Neural cell (in vitro differentiated cells): ENCODE results near the gene IRF1. TPM values are rescaled to one million over a fixed set of nuclear protein-coding genes. Genes with fewer than 3 reads are reported as not detected.

ENCODE experiments used
- H2AFZ ChIP-seq: fragments of 200-600, 300-800 bp; sonication (generic), shearing (Covaris generic); 2 replicates; pipeline ENCODE4 v1.6.0; 2014; ENCODE audit warnings: low read depth, mild to moderate bottlenecking, antibody characterized with exemption, low read length, moderate library complexity
- H3F3A ChIP-seq: fragments of 200-600 bp; shearing (Covaris generic); 2 replicates; pipeline ENCODE4 v1.6.1; 2016; ENCODE audit warnings: mild to moderate bottlenecking, moderate library complexity, mixed read lengths, antibody characterized with exemption, low read length; ENCODE audit not compliant: insufficient read depth, poor library complexity, severe bottlenecking
- H3K27ac ChIP-seq: fragments of 200-600, 300-800 bp; sonication (generic), shearing (Covaris generic); 2 replicates; pipeline ENCODE4 v1.5.1; 2014; ENCODE audit warnings: mild to moderate bottlenecking, low read length, moderate library complexity
- H3K27me3 ChIP-seq: fragments of 300-800, 200-600 bp; sonication (generic), shearing (Covaris generic); 2 replicates; pipeline ENCODE4 v1.6.0; 2014; ENCODE audit warnings: mild to moderate bottlenecking, low read depth, low read length, moderate library complexity; ENCODE audit not compliant: insufficient read depth
- H3K36me3 ChIP-seq: fragments of 300-800, 200-600 bp; sonication (generic), shearing (Covaris generic); 2 replicates; pipeline ENCODE4 v1.5.1; 2014; ENCODE audit warnings: mild to moderate bottlenecking, antibody characterized with exemption, low read length, moderate library complexity; ENCODE audit not compliant: insufficient read depth
- H3K4me2 ChIP-seq: fragments of 300-800, 200-600 bp; sonication (generic), shearing (Covaris generic); 2 replicates; pipeline ENCODE4 v1.6.0; 2014; ENCODE audit warnings: mild to moderate bottlenecking, low read length
- H3K4me3 ChIP-seq: fragments of 300-800, 200-600 bp; sonication (generic), shearing (Covaris generic); 2 replicates; pipeline ENCODE4 v1.5.1; 2014; ENCODE audit warnings: mild to moderate bottlenecking, low read length, moderate library complexity
- H3K79me2 ChIP-seq: fragments of 200-600 bp; shearing (Covaris generic); replicated peaks from 2 replicates; pipeline ENCODE4 v1.6.0; 2014; ENCODE audit warnings: mild to moderate bottlenecking, low read length, moderate library complexity; ENCODE audit not compliant: insufficient read depth
- H3K9ac ChIP-seq: fragments of 300-800, 200-600 bp; sonication (generic), shearing (Covaris generic); 2 replicates; pipeline ENCODE4 v1.6.1; 2016; ENCODE audit warnings: mild to moderate bottlenecking, low read length, mixed read lengths
- H3K9me2 ChIP-seq: fragments of 200-600 bp; shearing (Covaris generic); 2 replicates; pipeline ENCODE4 v1.6.1; 2016; ENCODE audit warnings: mild to moderate bottlenecking, low read length, mixed read lengths; ENCODE audit not compliant: insufficient read depth
- H3K9me3 ChIP-seq: fragments of 200-600, 300-800 bp; sonication (generic), shearing (Covaris generic); 2 replicates; pipeline ENCODE4 v1.6.1; 2016; ENCODE audit warnings: mild to moderate bottlenecking, mixed run types, low read length, moderate library complexity, mixed read lengths
- H4K20me1 ChIP-seq: fragments of 200-600 bp; shearing (Covaris generic); 2 replicates; pipeline ENCODE4 v1.6.1; 2016; ENCODE audit warnings: mild to moderate bottlenecking, mixed run types; ENCODE audit not compliant: insufficient read depth
- CTCF ChIP-seq: fragments of 450-650 bp; IDR thresholded peaks from 2 replicates; pipeline ENCODE4 v1.5.1; 2014; ENCODE audit warnings: antibody characterized with exemption, mild to moderate bottlenecking, moderate library complexity; ENCODE audit not compliant: poor library complexity, severe bottlenecking
- EP300 ChIP-seq: fragments of 450-650 bp; conservative IDR thresholded peaks from 2 replicates; pipeline ENCODE4 v1.6.1; 2014; ENCODE audit warnings: antibody characterized with exemption, mild to moderate bottlenecking, moderate library complexity; ENCODE audit not compliant: poor library complexity, severe bottlenecking
- EZH2 ChIP-seq: fragments of 200-600, 300-800 bp; shearing (Covaris generic), sonication (generic); IDR thresholded peaks from 2 replicates; pipeline ENCODE4 v1.6.1; 2014; ENCODE audit warnings: antibody characterized with exemption, low read length, borderline replicate concordance, mild to moderate bottlenecking; ENCODE audit not compliant: insufficient read depth, poor library complexity, severe bottlenecking
- MXI1 ChIP-seq: fragments of 450-650 bp; conservative IDR thresholded peaks from 2 replicates; pipeline ENCODE4 v1.6.1; 2014; ENCODE audit warnings: antibody characterized with exemption, mild to moderate bottlenecking; ENCODE audit not compliant: poor library complexity, severe bottlenecking
- POLR2AphosphoS5 ChIP-seq: IDR thresholded peaks from 2 replicates; pipeline ENCODE4 v1.6.1; 2012
- RAD21 ChIP-seq: fragments of 450-650 bp; conservative IDR thresholded peaks from 2 replicates; pipeline ENCODE4 v1.6.1; 2014; ENCODE audit warnings: antibody characterized with exemption, mild to moderate bottlenecking, moderate library complexity
- REST ChIP-seq: IDR thresholded peaks from 2 replicates; pipeline ENCODE4 v1.6.1; 2012; ENCODE audit warnings: borderline replicate concordance
- SMC3 ChIP-seq: fragments of 450-650 bp; conservative IDR thresholded peaks from 2 replicates; pipeline ENCODE4 v1.6.1; 2014; ENCODE audit warnings: antibody characterized with exemption, mild to moderate bottlenecking, moderate library complexity; ENCODE audit not compliant: poor library complexity
- TAF1 ChIP-seq: IDR thresholded peaks from 2 replicates; pipeline ENCODE4 v1.6.1; 2012; ENCODE audit warnings: low read depth
- polyA plus RNA-seq: library from polyadenylated mRNA; depleted of rRNA; stranded (reverse); fragments of >200 nt; gene quantifications from 2 replicates; pipeline ENCODE4 v1.2.3, GENCODE V29; 2014

Gene IRF1
- polyA plus RNA-seq, 1 donor from 2014 or later = 0.67 TPM

GRCh38 chr5:132462856-132463745, 27.5 kb downstream of the IRF1 start:
- Histone ChIP-seq H3K9ac (no peak overlapping the region), H3K27me3 (no peaks in the 10 kb centered on the region), H3K9me3 (no peaks in the 10 kb centered on the region), H3F3A (no peaks in the 10 kb centered on the region), H3K4me3 (no peak overlapping the region), H3K36me3 (no peaks in the 10 kb centered on the region), H3K4me2 (no peak overlapping the region), H3K9me2 (no peaks in the 10 kb centered on the region), H2AFZ (no peak overlapping the region), H4K20me1 (no peaks in the 10 kb centered on the region), H3K79me2 (no peaks in the 10 kb centered on the region), H3K27ac (no peak overlapping the region)
- TF ChIP-seq CTCF = no peak
- TF ChIP-seq MXI1 = no peak
- TF ChIP-seq EP300 = no peak
- TF ChIP-seq RAD21 = no peak
- TF ChIP-seq POLR2AphosphoS5 = no peak

GRCh38 chr5:132462333-132462732, 28.2 kb downstream of the IRF1 start:
- Histone ChIP-seq H3K36me3 (no peaks in the 10 kb centered on the region), H3K27me3 (no peaks in the 10 kb centered on the region)
- TF ChIP-seq SMC3 (no peak), POLR2AphosphoS5 (no peak), TAF1 (no peak), RAD21 (no peak), MXI1 (no peak), EP300 (no peak), REST (no peak), CTCF (no peak), EZH2 (no peak)

More at GRCh38 chr5:132462333-132462732, 28.2 kb downstream of the IRF1 start:
- H3K79me2 ChIP-seq = no peaks in the 10 kb centered on the region
- no peaks in the 10 kb centered on the region for H3F3A ChIP-seq
- H2AFZ ChIP-seq = no peak overlapping the region
- no peaks in the 10 kb centered on the region for H4K20me1 ChIP-seq
- no peaks in the 10 kb centered on the region for H3K9me2 ChIP-seq
- no peak overlapping the region for H3K27ac ChIP-seq
- H3K4me2 ChIP-seq = no peak overlapping the region
- no peak overlapping the region for H3K4me3 ChIP-seq
- no peak overlapping the region for H3K9ac ChIP-seq
- H3K9me3 ChIP-seq = no peaks in the 10 kb centered on the region
